GM10266 (cell line): ENCODE measurements around the gene VASH1.

Experiments used
- DNase-seq: peaks from one replicate; pipeline ENCODE4 v3.0.0; 2012; ENCODE audit errors: extremely low spot score
- TF ChIP-seq, protein P1 (sequence below): IDR thresholded peaks from 2 replicates; pipeline ENCODE4 v1.5.1; 2012; ENCODE audit warnings: mild to moderate bottlenecking, low read depth; ENCODE audit not compliant: control insufficient read depth, insufficient read depth; ENCODE audit errors: missing control alignments

VASH1 gene

DNA sequence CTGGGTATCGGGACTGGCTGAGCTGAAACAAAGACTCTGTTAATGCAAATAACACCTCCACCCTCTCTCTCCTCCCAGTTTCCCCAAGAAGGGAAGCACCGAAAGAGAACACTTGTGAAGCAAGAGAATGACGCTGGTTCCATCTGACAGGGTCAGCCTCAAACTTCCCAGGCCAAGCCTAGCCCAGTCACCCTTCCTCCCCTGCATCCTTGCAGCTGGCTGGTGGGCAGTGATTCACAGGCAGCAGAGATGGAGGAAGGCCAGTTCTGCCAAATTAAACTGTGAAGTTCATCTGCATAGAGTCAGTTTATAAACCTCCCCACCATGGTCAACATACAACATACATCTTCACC lies 67.7 kb downstream of the VASH1 start:
- TF ChIP-seq, protein P1, sequence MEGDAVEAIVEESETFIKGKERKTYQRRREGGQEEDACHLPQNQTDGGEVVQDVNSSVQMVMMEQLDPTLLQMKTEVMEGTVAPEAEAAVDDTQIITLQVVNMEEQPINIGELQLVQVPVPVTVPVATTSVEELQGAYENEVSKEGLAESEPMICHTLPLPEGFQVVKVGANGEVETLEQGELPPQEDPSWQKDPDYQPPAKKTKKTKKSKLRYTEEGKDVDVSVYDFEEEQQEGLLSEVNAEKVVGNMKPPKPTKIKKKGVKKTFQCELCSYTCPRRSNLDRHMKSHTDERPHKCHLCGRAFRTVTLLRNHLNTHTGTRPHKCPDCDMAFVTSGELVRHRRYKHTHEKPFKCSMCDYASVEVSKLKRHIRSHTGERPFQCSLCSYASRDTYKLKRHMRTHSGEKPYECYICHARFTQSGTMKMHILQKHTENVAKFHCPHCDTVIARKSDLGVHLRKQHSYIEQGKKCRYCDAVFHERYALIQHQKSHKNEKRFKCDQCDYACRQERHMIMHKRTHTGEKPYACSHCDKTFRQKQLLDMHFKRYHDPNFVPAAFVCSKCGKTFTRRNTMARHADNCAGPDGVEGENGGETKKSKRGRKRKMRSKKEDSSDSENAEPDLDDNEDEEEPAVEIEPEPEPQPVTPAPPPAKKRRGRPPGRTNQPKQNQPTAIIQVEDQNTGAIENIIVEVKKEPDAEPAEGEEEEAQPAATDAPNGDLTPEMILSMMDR: no peak
- no peak for DNase-seq

DNA sequence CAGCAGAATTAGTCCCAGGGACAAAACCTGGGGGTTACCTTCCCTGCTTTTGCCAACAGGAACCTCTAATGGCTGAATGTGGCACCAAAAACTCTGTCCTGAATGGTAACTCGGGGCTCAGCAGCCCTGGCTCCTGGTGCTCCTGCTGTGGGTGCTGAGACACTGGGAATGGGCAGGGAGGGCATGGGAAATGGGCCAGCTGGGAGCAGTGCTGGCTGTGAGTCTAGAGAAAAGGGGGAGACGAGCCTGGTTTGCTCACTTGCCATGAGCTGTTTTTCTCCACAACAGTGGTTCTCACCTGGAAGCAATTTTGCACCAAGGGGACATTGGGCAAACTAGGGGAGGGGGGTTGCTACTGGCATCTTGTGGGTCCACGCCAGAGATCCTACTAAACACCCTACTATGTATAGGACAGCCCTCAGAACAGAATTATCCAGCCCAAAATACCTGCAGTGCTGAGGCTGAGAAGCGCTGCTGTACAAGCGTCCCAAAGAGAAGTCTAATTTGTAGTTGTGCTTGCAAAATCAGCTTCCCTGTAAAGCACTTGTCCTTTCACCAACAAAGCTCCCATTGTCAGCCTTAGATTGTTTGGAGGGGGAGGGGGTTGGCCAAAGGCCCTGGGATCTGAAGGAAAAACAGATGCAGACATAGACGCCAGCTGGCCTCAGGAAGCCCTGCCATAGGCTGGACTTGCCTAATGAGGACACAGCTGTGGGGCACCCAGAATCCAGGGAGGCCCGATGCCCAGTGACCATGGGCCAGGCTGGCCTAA lies 68.6 kb downstream of the VASH1 start:
- DNase-seq: no peak
- TF ChIP-seq, protein P1: no peak

DNA sequence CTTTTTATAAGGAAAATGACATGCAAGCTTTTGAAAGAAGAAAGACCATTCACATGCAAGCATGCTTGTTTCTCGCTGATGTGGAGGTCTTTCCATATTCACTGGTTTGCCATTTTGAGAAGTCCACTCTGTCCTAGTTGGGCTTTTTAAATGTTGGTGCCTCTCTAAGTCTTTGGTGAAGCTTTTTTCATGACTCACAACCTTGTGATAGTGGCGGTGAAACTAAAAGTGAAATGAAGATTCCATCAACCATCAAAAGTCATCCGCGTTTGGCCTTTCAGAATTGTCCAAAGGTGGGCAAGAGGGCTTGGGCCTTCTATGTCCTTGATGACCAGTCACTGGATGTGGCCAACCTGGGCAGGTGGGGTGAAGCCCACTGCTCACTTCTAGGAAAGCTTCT lies 69.3 kb downstream of the VASH1 start:
- no peak for DNase-seq

DNA sequence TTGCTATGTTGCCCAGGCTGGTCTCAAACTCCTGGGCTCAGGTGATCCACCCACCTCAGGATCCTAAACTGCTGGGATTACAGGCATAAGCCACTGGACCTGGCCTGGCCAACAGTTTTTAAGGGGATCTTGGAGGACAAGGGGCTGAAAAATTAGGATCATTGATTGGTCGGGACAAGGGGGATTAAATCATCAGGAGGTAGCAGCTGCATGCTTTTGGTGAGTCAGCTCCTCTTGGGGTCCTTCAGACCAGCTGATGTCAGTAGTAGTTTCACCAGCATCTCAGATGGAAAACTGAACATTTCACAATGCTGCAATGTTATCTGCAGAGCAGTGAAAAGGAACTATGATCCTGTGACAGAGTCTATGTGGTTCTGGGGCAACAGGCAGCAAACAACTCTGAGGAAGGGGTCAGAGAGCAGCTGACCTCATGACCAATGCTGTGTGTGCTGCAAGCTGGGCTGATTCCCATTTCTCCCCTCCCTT lies 71.3 kb downstream of the VASH1 start:
- no peak for DNase-seq
- TF ChIP-seq, protein P1: no peak

More for the DNA sequence above, 69.3 kb downstream of the VASH1 start:
- TF ChIP-seq, protein P1: no peak
